Body of pancreas (tissue), 4 donors: ENCODE results near the gene RPH3AL.

Source experiments
- CTCF ChIP-seq, 7 experiments: fragments of 450-650 bp in 4 of 7; fragments of 200-600 bp in 3 of 7; sonication (generic) in 3 of 7; IDR thresholded peaks; one replicate each; pipeline ENCODE4 v1.5.1; 2016 to 2019; ENCODE audit warnings: antibody characterized with exemption in 7 of 7
- POLR2A ChIP-seq, 3 donors: fragments of 450-650 bp; IDR thresholded peaks; one replicate each; pipeline ENCODE4 v1.6.1; 2016; ENCODE audit warnings: antibody characterized with exemption in 3 of 3, mild to moderate bottlenecking in 2 of 3

GRCh38 chr17:205817-206216 lies 146.8 kb downstream of the RPH3AL start:
- TF ChIP-seq POLR2A (IDR thresholded peaks at IDR 0.05) (no peak), CTCF (IDR thresholded peaks at IDR 0.05) (no peak)
